HuH-7.5 (cell line): ENCODE data around the gene TREML1.

Source experiments
- DNase-seq: peaks from one replicate; pipeline ENCODE4 v3.0.0; 2011; ENCODE audit warnings: low spot score

TREML1 gene

DNA sequence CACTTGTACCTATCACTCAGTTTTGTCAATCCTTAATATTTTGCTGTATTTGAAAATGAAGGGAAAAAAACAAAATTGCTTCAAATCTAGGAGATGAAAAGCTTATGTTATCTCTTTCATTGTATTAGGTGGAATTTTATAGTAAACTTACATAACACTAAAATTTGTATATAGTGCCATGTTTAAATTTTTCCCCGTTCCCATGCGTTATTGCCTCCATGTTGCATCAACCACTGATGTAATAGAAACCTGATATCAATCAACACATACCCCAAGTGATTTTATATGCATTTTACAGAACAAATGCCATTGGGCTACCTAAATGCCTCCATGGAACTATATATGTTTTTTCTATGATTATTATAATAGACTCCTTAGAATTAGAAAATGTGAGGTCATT is 23.5 kb upstream of the TREML1 start:
- DNase-seq: no peak

DNA sequence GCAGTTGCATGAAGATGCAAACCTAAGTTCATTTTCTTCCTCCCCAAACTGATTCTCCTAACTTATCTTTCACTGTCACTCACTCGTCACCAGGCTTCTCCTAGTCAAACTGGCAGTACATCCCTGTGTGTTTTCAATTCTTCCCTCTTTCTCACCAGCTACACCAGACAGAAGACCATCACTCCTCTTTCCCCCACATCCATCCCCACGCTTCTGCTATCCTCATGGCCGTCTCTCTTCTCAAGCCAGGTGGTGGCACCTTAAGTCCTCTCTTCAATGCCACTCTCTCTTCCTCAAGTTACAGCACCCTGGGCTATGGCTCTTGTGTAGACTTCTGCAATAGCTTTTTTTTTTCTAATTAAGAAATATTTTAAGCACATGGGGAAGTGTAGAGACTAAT is 23.1 kb upstream of the TREML1 start:
- no peak for DNase-seq

DNA sequence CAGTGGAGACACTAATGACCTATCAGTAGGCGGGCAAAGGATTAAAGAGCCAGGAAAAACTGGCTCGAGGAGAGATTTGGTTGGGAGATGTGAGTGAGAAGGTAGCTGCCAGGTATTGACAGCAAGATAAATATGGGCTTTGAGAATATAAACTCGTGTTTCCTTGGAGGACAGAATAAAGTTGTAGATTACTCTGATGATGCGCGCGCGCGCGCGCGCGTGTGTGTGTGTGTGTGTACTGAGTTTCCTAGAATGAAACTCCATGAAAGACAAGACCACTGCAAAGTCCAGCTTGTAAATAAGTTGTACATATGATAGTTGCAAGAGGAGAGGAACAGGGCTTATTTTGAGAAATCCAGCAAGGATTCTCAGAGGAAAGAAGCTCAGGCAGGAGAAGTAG is 22.0 kb upstream of the TREML1 start:
- DNase-seq: no peak

DNA sequence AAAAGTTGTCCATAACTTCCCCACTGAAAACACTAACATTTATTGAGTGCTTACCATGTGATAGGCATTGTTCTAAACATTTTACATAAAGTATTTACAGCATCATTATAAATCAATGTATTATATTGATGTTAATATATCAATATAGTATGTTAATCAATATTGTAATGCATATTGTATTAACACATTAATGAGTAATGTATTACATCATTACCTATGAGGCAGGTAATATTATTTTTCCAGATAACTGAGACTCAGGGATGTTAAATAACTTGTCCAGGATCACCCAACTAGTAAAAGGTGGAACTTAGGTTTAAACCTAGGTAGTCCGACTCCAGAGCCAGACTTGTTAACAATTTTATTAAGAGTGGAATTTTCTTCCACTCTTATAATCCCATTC is 20.9 kb upstream of the TREML1 start:
- no peak for DNase-seq

DNA sequence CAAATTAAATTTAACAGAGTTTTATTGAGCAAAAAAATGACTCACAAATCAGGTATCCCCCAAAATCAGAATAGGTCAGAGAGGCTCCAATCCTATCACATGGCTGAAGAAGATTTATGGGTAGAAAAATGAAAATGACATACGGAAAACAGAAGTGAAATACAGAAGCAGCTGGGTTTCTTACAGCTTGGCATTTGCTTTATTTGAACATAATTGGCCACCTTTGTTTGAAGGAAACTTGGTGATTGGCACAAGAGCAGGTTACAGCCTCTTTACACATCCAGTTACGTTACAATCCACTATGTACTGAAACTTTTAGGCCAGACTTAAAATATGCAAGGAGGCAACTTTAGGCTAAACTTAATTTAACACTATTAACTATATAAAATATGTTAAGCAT is 20.5 kb upstream of the TREML1 start:
- DNase-seq: no peak

DNA sequence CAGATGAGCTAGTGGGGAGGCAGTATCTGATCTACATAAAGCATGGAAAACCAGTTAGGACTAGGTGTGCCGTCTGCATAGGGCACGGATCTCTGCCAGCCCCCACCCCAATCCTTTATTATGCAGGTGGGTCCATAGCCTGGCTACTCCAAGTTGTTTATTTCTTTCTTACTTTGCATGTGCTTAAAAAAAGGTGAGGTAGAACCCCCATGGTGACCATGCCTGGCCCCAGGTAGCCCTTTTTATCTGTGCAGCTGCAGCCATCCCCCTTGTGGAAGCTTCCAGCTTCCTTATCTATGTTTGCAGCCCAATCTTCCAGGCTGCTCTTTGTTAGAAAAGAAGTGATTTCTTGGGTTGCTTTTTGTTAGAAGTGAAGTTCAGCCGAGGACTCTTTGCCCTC is 17.8 kb upstream of the TREML1 start:
- DNase-seq: no peak

DNA sequence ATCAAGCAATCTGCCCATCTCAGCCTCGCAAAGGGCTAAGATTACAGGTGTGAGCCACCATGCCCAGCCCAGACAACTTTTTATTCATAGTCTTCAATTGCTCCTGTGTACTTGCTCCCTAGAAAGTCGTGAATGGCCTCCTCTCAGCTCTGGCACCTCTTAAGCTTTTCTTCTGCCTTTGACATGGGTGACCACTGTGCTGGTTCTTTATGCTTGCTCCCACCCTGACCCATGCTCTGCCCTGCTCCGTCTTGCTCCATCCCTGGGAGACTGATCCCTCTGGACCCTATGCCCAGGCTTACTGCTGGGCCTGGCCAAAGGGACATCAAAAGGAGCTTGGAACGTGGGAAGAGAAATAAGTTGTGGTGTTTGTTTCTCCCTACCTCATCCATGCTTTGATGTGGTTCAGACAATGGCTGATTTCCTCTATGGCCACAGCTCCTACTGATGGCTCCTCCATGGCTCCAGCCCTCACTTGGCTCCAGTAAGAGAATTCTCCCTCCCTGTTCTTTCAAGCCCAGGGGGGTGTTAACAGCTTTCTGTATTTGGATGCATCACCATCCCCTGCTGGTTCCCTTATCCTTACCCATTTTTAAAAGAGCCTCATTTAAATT is 16.5 kb upstream of the TREML1 start:
- no peak for DNase-seq

DNA sequence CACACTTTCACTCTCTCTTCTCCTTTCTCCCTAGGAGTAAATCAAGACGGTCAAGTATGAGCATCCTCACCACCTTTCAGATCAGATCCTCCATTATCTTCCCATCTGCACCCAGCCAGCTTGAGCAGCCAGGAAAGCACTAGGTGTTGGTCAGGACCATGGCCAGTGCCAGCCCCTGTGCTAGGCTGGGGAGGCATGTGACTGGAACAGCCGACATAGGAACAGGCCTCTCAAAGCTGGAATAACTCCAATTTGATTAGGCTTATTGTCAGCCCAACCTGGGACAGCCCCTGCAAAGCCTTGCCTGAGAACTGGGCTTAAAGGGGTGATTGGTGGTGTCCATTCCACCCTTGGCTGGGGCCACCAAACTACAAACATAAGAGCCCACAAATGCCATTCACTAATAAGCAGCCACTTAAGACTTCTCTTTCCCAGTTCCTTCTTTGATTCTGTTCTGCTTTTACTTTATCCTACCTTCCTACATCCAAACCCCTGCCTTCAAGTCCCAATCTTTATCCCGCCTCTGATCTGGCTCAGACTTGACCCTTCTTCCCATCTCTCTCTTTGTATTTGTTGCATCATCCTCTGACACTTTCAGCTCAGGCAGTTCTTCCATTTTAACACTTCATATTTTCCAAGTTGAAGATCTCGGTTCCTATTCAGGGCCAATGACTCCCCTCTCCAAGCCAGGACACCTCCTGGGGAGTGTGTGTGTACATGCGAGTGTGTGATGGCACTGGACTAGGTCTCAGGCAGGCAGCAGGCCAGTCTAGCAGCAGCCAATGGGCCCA is 13.2 kb upstream of the TREML1 start:
- DNase-seq: no peak

DNA sequence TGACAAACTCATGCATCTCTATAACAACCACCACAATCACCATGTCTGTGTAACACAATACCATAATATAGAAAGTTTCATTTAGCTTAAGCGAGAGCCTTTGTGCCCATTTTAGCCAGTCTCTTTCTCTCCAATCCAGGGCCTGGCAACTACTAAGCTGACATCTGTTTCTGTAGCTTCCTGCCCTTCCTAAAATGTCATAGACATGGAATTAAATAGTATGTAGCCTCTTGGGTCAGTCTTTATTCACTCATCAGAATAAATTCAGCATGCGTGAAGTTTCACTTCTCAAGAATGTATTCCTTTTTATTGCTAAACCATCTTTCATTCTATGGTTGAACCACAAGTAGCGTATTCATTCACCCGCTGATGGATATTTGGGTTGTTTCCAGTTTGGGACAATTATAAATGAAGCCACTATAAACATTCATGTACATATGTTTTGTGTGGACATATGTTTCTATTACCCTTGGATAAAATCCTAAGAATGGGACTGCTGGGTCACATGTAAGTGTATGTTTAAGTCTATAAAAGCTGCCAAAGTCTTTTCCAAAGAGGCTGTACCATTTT is 10.5 kb upstream of the TREML1 start:
- DNase-seq: no peak

DNA sequence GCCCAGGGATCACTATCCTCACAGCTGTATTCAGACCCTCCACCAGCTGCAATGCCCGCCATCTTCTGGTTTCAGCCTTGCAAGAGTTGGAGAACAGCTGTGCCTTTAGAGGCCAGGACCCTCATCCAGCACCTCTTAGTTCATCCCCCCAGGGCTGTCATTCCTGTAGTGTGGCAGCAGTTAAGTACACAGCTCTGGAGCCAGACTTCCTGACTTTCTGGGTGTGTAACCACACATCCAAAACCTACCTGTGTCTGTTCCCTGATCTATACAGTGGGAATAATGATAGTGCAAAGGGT is 9.2 kb upstream of the TREML1 start:
- DNase-seq: no peak

DNA sequence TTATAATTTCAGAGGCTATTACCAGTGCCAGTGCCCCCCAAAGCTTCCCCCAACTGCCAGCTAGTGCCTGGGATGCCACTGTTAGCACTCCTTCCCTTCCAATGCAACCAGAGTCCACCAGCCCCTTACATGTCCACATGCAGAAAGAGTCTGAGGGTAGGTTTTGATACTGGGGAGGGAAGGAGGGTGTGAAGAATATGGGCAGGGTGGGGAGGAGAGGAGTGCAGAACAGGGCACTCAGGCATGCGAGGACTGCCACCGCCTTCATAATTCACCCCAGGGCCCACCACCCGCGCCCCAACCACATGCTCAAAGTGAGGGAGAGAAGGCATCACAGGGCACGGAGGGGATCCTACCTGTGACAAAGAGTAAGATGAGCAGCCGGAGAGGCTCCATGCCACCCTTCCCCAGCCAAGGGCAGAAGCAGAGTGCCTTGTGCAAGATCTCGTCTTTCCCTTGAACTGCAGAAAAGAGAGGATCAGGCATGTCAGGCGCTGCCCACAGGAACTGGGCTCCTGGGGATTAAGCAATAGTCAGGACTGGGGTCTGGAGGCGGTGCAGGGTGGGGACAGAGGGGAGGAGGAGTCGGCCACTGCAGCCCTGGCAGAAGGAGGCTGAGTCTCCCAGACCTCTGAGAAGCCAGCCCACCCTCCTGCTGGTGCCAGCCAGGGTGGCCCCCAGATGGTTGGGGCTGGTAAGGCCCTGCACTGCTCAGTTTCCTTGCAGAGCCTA is 8.7 kb upstream of the TREML1 start, which contains the start of gene TREM2:
TSS of gene TREM2 (minus strand) at position 430 of the 732 bp plus-strand sequence. CDS start at position 396, 34 bp downstream.
- DNase-seq: no peak

DNA sequence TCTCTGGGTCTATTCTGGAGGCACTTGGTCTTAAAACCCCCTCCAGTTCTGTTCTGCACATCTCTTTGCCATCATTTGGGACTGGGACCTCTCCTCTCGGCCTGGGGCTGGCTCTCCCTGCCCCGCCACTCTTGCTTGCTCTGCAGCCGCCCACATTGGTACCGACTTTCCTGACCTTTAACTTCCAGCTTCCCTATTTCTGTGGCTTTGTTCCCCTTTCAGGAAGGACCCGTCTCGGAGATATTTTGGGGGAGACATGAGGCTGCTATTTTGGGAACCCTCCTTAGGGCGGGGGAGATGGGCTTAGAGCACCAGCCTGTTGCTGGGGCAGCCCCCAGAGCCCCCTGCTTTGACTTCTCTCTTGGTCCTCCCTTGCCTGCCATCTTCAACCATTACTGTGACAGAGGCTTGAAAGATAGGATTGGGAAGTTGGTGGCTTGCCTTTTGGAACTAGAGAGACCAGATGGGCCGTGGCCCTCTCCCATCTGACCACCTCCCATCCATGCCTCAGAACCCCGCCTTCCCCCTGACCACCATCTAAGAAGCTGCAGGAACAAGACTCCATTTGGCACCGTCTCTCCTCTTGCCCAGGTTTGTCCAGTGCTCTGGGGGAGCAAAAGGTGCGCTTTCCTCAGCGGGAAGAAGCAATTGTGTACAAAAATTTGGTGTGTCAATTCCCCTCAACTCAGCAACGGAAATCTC is 7.9 kb upstream of the TREML1 start:
- no peak for DNase-seq

DNA sequence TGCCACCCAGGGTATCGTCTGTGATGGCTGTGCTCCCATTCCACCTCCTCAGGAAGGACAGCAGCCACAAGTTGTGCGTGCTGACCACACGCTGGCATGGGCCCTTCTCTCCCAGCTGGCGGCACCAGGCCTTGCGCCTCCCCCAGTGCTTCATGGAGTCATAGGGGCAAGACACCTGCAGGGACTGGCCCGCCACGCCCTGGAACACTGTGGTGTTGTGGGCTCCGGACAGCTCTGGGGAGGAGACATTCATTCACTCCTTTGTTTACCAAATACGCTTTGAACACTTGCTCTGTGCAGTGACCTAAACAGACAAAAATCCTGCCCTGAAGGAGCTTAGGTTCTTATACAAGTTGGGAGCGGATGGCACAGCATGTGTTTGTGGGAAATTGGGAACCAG is 7.2 kb upstream of the TREML1 start:
- DNase-seq: no peak

DNA sequence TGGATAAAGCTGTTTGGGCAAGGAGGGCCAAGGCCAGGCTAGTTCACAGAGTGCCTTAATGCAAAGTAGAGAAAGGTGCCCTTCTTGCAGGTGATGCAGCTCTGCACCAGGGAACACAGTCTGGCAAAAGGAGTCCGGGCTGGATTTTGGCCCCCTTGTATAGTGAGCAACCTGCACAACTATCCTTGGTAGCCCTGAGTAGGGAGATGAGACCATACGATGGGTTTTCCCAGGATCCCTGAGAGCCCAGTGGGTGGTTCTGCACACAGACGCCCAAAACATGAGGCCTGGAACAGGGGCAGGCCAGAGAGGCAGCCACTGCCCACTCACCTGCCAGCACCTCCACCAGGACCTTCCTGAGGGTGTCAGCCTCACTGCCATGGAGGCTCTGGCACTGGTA is 6.8 kb upstream of the TREML1 start:
- DNase-seq: no peak

DNA sequence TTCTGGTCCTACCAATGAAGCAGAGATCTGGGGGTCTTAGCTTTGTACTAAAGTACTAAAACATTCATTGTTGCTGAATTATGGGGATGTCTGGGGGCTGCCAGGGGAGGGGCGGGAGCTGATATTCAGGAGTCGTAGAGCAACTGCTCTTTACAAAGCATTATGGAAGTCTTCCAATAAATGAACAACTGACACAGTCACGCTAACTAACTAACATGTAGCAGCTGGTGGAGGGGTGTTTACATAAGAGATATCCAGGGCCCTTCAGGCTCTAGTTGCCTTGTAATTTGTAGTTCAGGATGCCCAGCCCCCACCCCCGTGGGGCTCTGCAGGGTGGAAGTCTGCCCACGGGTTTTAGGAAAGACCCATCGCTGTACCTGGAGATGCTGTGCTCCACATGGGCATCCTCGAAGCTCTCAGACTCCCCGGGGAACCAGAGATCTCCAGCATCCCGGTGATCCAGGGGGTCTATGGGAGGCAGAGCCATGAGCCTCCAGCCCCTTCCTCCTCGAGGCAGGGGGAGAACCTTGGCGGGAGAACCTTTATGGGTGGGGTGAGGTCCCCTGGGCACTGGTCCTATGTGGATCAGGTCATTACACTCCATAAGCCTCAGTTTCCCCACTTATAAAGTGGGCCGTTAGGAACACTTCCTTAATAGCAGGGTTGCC is 5.4 kb upstream of the TREML1 start:
- no peak for DNase-seq

DNA sequence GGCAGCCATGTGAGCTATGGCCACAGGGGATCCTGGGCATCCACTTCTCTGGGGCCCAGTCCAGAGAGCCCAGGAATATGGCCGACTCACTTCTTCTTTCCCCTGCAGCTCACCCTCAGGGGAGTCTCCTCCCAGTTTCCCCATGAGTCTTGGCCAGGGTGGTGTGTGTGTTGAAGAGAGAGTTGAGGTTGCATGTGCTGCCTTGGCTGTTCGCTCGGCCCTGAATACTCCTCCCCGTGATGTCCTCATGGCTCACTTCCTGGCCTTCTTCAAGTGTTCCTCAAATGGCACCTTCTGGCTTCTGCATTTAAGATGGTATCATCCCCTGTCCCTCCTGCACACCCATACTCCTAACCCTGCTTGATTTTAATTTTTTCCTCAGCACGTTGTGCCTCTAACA is 3.2 kb upstream of the TREML1 start:
- DNase-seq: no peak

DNA sequence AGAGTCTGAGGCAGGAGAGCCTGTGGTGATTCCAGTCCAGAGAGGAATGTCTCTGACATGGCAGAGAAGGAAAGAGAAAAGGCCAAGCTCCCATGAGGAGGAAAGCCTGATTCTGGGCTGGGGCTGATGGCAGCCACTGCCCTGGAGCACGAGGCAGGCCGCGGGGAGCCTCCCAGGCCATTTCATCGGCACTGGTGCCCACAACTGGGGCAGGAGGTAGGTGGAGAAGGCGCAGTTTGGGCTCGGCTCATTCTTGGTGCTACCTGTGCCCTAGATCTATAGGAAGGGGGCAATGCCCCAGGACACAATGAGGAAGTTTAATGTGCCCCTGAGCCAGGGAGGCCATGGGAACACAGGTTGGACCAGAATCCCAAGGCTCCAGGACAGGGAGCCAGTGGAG is 2.6 kb upstream of the TREML1 start:
- DNase-seq: no peak

DNA sequence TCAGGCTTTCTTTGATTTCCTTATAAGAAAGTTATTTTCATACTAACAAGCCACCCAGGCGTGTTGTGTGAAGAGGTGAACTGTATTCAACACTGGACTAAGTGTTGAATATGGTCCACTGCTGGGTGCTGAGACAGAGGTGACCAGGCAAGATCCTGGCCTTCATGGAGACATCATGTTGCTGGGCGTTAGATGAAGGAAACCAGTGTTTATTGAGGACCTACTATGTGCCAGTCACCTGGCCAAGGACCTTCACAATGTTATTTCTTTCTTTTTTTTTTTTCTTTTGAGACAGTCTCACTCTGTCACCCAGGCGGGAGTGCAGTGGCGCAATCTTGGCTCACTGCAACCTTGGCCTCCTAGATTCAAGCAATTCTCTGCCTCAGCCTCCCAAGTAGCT is 1.9 kb upstream of the TREML1 start:
- DNase-seq: no peak

DNA sequence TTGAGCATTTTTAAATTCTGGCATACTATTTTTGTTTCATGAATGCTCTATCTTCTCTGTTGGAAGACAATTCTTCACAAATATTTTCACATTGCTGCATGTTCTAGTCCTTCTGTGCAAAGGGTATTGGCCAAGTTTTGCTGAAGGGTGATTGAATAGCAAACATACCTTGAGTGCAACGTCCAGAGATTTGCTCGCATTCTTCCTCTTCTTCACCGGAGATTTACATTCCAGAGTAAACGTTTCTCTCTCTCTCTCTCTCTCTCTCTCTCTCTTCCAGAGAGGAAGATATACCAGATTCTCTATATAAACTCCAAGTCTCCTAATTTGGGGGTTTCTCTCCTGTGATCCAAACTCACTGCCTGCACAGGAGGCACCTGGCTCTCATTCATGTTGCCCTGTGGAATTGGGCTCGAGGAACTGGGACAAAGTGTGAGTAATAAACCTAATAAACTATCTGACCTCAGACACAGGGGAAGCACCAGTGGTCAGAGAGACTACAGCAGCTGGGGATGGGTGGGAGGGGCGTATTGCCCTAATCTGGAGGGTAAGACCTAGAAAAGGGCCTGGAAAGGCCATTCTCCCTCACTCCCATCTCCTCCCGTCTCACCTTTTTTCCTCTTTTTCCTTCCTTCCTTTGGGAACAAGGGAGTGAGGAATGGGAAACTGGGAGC is 1.1 kb upstream of the TREML1 start:
- no peak for DNase-seq

DNA sequence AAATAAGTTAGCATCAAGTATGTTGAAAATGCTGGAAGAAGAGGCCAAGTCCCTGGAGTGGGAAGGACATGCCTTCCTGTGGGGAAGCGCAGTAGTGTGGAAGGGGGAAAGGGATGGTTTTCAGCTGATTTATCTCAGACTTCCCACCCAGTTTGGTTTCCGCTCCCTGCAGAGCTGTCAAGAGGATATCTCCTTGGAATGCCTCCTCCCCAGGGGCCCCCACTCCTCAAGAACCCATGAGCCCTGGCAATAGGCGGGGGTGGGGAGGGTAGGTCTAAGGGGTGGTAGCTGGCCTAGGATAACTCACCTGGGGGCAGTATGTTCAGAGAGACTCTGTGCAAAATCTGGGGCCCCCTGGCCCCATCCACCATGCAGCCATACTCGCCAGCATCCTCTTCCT is 696 bp downstream of the TREML1 start:
- no peak for DNase-seq

DNA sequence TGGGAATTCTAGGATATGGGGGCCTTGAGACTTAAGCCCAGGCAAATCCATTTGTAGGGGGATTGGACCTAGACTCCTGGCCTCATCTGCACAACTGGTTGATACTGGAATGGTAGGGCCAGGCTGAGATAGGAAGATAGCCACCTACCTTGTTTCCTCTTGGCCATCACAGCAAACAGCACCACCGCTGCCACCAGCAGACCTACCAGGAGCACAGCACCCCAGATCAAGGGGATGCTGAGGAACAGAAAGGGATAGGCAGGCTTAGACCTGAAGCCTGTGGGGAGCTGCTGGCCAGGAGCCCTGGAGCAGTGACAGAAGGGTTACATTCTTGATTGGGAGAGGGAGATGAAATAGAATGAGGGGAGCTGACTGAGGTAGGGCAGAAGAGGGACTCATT is 3.5 kb downstream of the TREML1 start:
- DNase-seq: no peak
